ENCODE results near the gene CACNA2D3.

DNA sequence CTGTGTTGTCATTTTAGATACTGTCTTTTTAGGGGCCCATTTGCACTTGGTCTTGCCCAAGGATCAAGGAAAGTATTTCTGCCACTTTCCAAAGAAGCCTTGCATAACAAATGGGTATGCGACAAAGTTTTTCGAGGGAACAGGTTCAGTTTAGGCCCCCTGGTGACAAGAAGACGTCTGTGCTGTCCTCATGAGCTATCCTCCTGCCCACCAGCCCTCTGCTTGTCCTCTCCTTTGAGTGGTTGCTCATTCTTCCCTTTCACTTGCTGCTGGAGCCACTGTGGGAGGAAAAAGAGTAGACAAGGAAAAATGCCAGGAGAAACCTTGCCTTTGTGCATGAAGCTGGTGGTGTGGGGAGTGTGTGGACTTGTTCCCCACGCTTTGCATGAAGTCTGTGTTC, 171.9 kb downstream of the CACNA2D3 start:
- no peak for TF ChIP-seq EZH2phosphoT487 (IDR thresholded peaks at IDR 0.05; ENCODE audit: insufficient read depth, low read depth)
- no peak for TF ChIP-seq EZH2 (IDR thresholded peaks at IDR 0.05; ENCODE audit: insufficient read depth, poor library complexity, severe bottlenecking)
